Neural cell (in vitro differentiated cells): Measurements from ENCODE around the gene SLC7A14. TPM values are rescaled to one million over a fixed set of nuclear protein-coding genes. Genes with fewer than 3 reads are reported as not detected.

Experiments
- H2AFZ ChIP-seq: fragments of 200-600, 300-800 bp; sonication (generic), shearing (Covaris generic); 2 replicates; pipeline ENCODE4 v1.6.0; 2014; ENCODE audit warnings: low read depth, mild to moderate bottlenecking, antibody characterized with exemption, low read length, moderate library complexity
- H3F3A ChIP-seq: fragments of 200-600 bp; shearing (Covaris generic); 2 replicates; pipeline ENCODE4 v1.6.1; 2016; ENCODE audit warnings: mild to moderate bottlenecking, moderate library complexity, mixed read lengths, antibody characterized with exemption, low read length; ENCODE audit not compliant: insufficient read depth, poor library complexity, severe bottlenecking
- H3K27ac ChIP-seq: fragments of 200-600, 300-800 bp; sonication (generic), shearing (Covaris generic); 2 replicates; pipeline ENCODE4 v1.5.1; 2014; ENCODE audit warnings: mild to moderate bottlenecking, low read length, moderate library complexity
- H3K27me3 ChIP-seq: fragments of 300-800, 200-600 bp; sonication (generic), shearing (Covaris generic); 2 replicates; pipeline ENCODE4 v1.6.0; 2014; ENCODE audit warnings: mild to moderate bottlenecking, low read depth, low read length, moderate library complexity; ENCODE audit not compliant: insufficient read depth
- H3K36me3 ChIP-seq: fragments of 300-800, 200-600 bp; sonication (generic), shearing (Covaris generic); 2 replicates; pipeline ENCODE4 v1.5.1; 2014; ENCODE audit warnings: mild to moderate bottlenecking, antibody characterized with exemption, low read length, moderate library complexity; ENCODE audit not compliant: insufficient read depth
- H3K4me2 ChIP-seq: fragments of 300-800, 200-600 bp; sonication (generic), shearing (Covaris generic); 2 replicates; pipeline ENCODE4 v1.6.0; 2014; ENCODE audit warnings: mild to moderate bottlenecking, low read length
- H3K4me3 ChIP-seq: fragments of 300-800, 200-600 bp; sonication (generic), shearing (Covaris generic); 2 replicates; pipeline ENCODE4 v1.5.1; 2014; ENCODE audit warnings: mild to moderate bottlenecking, low read length, moderate library complexity
- H3K79me2 ChIP-seq: fragments of 200-600 bp; shearing (Covaris generic); replicated peaks from 2 replicates; pipeline ENCODE4 v1.6.0; 2014; ENCODE audit warnings: mild to moderate bottlenecking, low read length, moderate library complexity; ENCODE audit not compliant: insufficient read depth
- H3K9ac ChIP-seq: fragments of 300-800, 200-600 bp; sonication (generic), shearing (Covaris generic); 2 replicates; pipeline ENCODE4 v1.6.1; 2016; ENCODE audit warnings: mild to moderate bottlenecking, low read length, mixed read lengths
- H3K9me2 ChIP-seq: fragments of 200-600 bp; shearing (Covaris generic); 2 replicates; pipeline ENCODE4 v1.6.1; 2016; ENCODE audit warnings: mild to moderate bottlenecking, low read length, mixed read lengths; ENCODE audit not compliant: insufficient read depth
- H3K9me3 ChIP-seq: fragments of 200-600, 300-800 bp; sonication (generic), shearing (Covaris generic); 2 replicates; pipeline ENCODE4 v1.6.1; 2016; ENCODE audit warnings: mild to moderate bottlenecking, mixed run types, low read length, moderate library complexity, mixed read lengths
- H4K20me1 ChIP-seq: fragments of 200-600 bp; shearing (Covaris generic); 2 replicates; pipeline ENCODE4 v1.6.1; 2016; ENCODE audit warnings: mild to moderate bottlenecking, mixed run types; ENCODE audit not compliant: insufficient read depth
- CTCF ChIP-seq: fragments of 450-650 bp; IDR thresholded peaks from 2 replicates; pipeline ENCODE4 v1.5.1; 2014; ENCODE audit warnings: antibody characterized with exemption, mild to moderate bottlenecking, moderate library complexity; ENCODE audit not compliant: poor library complexity, severe bottlenecking
- EP300 ChIP-seq: fragments of 450-650 bp; conservative IDR thresholded peaks from 2 replicates; pipeline ENCODE4 v1.6.1; 2014; ENCODE audit warnings: antibody characterized with exemption, mild to moderate bottlenecking, moderate library complexity; ENCODE audit not compliant: poor library complexity, severe bottlenecking
- EZH2 ChIP-seq: fragments of 200-600, 300-800 bp; shearing (Covaris generic), sonication (generic); IDR thresholded peaks from 2 replicates; pipeline ENCODE4 v1.6.1; 2014; ENCODE audit warnings: antibody characterized with exemption, low read length, borderline replicate concordance, mild to moderate bottlenecking; ENCODE audit not compliant: insufficient read depth, poor library complexity, severe bottlenecking
- MXI1 ChIP-seq: fragments of 450-650 bp; conservative IDR thresholded peaks from 2 replicates; pipeline ENCODE4 v1.6.1; 2014; ENCODE audit warnings: antibody characterized with exemption, mild to moderate bottlenecking; ENCODE audit not compliant: poor library complexity, severe bottlenecking
- POLR2AphosphoS5 ChIP-seq: IDR thresholded peaks from 2 replicates; pipeline ENCODE4 v1.6.1; 2012
- RAD21 ChIP-seq: fragments of 450-650 bp; conservative IDR thresholded peaks from 2 replicates; pipeline ENCODE4 v1.6.1; 2014; ENCODE audit warnings: antibody characterized with exemption, mild to moderate bottlenecking, moderate library complexity
- SMC3 ChIP-seq: fragments of 450-650 bp; conservative IDR thresholded peaks from 2 replicates; pipeline ENCODE4 v1.6.1; 2014; ENCODE audit warnings: antibody characterized with exemption, mild to moderate bottlenecking, moderate library complexity; ENCODE audit not compliant: poor library complexity
- TAF1 ChIP-seq: IDR thresholded peaks from 2 replicates; pipeline ENCODE4 v1.6.1; 2012; ENCODE audit warnings: low read depth
- polyA plus RNA-seq: library from polyadenylated mRNA; depleted of rRNA; stranded (reverse); fragments of >200 nt; gene quantifications from 2 replicates; pipeline ENCODE4 v1.2.3, GENCODE V29; 2014
- TF ChIP-seq, protein P1 (sequence below): IDR thresholded peaks from 2 replicates; pipeline ENCODE4 v1.6.1; 2012; ENCODE audit warnings: borderline replicate concordance

Gene SLC7A14
- polyA plus RNA-seq, 1 donor from 2014 or later = 5.1 TPM

DNA sequence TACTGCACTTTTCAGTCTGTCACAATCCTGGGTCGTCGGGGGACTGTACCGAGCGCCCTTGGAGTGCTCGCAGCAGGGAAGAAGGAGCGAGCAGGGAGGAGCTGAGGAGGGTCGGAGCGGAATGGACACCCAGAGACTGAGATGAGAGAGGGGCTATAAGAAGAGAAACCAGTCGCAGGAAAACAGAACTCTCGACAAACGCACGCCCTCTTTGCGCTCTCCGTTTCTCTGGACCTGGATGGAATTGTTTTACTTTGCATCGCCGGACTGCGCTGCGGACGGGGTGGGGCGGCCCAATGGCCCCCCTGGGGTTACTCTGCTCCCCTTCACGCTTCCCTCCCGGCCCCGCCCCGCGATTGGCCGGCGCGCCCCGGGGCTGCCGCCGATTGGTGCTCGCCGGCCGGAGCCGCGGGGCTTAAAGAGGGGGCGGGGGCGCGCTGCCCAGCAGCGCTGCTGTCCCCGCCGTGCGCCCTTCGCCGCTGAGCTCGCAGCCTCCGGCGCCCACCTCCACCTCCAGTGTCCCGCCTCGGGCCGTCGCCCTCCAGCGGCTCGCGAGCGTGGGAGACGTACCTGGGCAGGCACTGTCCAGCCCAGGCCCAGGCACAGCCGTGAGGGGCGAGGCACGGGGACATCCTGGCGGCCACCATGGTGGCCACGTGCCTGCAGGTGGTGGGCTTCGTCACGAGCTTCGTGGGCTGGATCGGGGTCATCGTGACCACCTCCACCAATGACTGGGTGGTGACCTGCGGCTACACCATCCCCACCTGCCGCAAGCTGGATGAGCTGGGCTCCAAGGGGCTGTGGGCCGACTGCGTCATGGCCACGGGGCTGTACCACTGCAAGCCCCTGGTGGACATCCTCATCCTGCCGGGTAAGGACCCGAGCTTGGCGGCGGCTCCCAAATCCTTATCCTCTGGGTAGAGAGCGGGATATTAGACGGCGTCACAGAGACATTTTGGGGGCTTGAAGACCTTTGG, 167.2 kb downstream of the SLC7A14 start, which contains the start of gene CLDN11:
TSS of gene CLDN11 (plus strand) at position 447 of the 977 bp plus-strand sequence. CDS start at position 646, 199 bp downstream.
- Histone ChIP-seq H2AFZ (no peak within 1 kb of the TSS), H3K36me3 (no peaks in the 10 kb centered on the region), H3K27ac (no peak within 1 kb of the TSS), H3K27me3 (peaks cover 42% of the 10 kb centered on the region), H3K9ac (no peak within 1 kb of the TSS), H3K9me2 (no peaks in the 10 kb centered on the region), H3K4me3 (peak within 1 kb of the TSS; percentile 62), H3K79me2 (no peaks in the 10 kb centered on the region), H4K20me1 (no peaks in the 10 kb centered on the region), H3K9me3 (no peaks in the 10 kb centered on the region), H3K4me2 (peak within 1 kb of the TSS; percentile 28), H3F3A (no peaks in the 10 kb centered on the region)
- TF ChIP-seq EZH2 (no peak), SMC3 (no peak), MXI1 (peak; percentile 18)
- TF ChIP-seq, protein P1, sequence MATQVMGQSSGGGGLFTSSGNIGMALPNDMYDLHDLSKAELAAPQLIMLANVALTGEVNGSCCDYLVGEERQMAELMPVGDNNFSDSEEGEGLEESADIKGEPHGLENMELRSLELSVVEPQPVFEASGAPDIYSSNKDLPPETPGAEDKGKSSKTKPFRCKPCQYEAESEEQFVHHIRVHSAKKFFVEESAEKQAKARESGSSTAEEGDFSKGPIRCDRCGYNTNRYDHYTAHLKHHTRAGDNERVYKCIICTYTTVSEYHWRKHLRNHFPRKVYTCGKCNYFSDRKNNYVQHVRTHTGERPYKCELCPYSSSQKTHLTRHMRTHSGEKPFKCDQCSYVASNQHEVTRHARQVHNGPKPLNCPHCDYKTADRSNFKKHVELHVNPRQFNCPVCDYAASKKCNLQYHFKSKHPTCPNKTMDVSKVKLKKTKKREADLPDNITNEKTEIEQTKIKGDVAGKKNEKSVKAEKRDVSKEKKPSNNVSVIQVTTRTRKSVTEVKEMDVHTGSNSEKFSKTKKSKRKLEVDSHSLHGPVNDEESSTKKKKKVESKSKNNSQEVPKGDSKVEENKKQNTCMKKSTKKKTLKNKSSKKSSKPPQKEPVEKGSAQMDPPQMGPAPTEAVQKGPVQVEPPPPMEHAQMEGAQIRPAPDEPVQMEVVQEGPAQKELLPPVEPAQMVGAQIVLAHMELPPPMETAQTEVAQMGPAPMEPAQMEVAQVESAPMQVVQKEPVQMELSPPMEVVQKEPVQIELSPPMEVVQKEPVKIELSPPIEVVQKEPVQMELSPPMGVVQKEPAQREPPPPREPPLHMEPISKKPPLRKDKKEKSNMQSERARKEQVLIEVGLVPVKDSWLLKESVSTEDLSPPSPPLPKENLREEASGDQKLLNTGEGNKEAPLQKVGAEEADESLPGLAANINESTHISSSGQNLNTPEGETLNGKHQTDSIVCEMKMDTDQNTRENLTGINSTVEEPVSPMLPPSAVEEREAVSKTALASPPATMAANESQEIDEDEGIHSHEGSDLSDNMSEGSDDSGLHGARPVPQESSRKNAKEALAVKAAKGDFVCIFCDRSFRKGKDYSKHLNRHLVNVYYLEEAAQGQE = no peak

GRCh38 chr3:170417090-170417489, 168.8 kb downstream of the SLC7A14 start:
- no peak overlapping the region for H3K27ac ChIP-seq
- TF ChIP-seq MXI1 (no peak), POLR2AphosphoS5 (no peak), SMC3 (no peak), EP300 (no peak), TAF1 (no peak), RAD21 (no peak), CTCF (no peak), EZH2 (no peak)
- TF ChIP-seq, protein P1 = no peak
- no peak overlapping the region for H3K4me3 ChIP-seq
- H3K9ac ChIP-seq = no peak overlapping the region
- H3F3A ChIP-seq = no peaks in the 10 kb centered on the region
- H3K9me2 ChIP-seq = no peaks in the 10 kb centered on the region
- H3K9me3 ChIP-seq = no peaks in the 10 kb centered on the region
- no peak overlapping the region for H2AFZ ChIP-seq
- H3K79me2 ChIP-seq = no peaks in the 10 kb centered on the region
- H3K36me3 ChIP-seq = no peaks in the 10 kb centered on the region
- H4K20me1 ChIP-seq = no peaks in the 10 kb centered on the region
- peaks cover 42% of the 10 kb centered on the region for H3K27me3 ChIP-seq
- H3K4me2 ChIP-seq = no peak overlapping the region
